Ovary (tissue), 10 donors: ENCODE measurements around the gene FMC1. TPM values are rescaled to one million over a fixed set of nuclear protein-coding genes. Genes with fewer than 3 reads are reported as not detected.

Experiments used
- DNase-seq, 5 donors: peaks; one replicate each; pipeline ENCODE4 v3.0.0-alpha.2; 2019 to 2020
- H3K27ac ChIP-seq, 2 donors: fragments of 200-600 bp; one replicate each; pipeline versions ENCODE4 v1.5.1 to v1.8.0; 2019 to 2022
- H3K27me3 ChIP-seq: fragments of 200-600 bp; one replicate; pipeline ENCODE4 v1.8.0; 2022
- H3K36me3 ChIP-seq: fragments of 200-600 bp; sonication (generic); one replicate; pipeline ENCODE4 v1.5.1; 2019
- H3K4me1 ChIP-seq: one replicate; pipeline ENCODE4 v1.8.1; 2013; ENCODE audit warnings: mild to moderate bottlenecking, moderate library complexity; ENCODE audit not compliant: insufficient read depth
- H3K4me3 ChIP-seq: fragments of 200-600 bp; sonication (generic); one replicate; pipeline ENCODE4 v1.5.1; 2017
- H3K9me3 ChIP-seq, 2 donors: fragments of 200-600 bp in 1 of 2; sonication (generic) in 1 of 2; one replicate each; pipeline versions ENCODE4 v1.5.1 to v1.8.1; 2013 to 2019; ENCODE audit warnings: mild to moderate bottlenecking in 1 of 2, moderate library complexity in 1 of 2
- CTCF ChIP-seq, 3 donors: fragments of 450-650 bp in 2 of 3; fragments of 200-600 bp in 1 of 3; IDR thresholded peaks; one replicate each; pipeline versions ENCODE4 v1.5.1 to v1.8.0; 2016 to 2022; ENCODE audit warnings: antibody characterized with exemption in 3 of 3, mild to moderate bottlenecking in 1 of 3
- EP300 ChIP-seq: sonication (generic); formaldehyde crosslinking; IDR thresholded peaks from one replicate; pipeline ENCODE4 v1.6.1; 2017; ENCODE audit warnings: antibody characterized with exemption
- POLR2A ChIP-seq: fragments of 450-650 bp; IDR thresholded peaks from one replicate; pipeline ENCODE4 v1.6.1; 2017; ENCODE audit warnings: antibody characterized with exemption, mild to moderate bottlenecking, moderate library complexity
- WGBS, 3 donors: extraction: QIAGEN DNeasy Blood & Tissue Kit in 1 of 3; methylation state at CpG; one replicate each; pipeline versions ENCODE4 v1.1.5 to v1.1.7; 2013 to 2017; 5-methylcytosine and 5-hydroxymethylcytosine counted together
- intact Hi-C, 4 donors: fragments of 100-400 bp; cut with DNase I; formaldehyde crosslinking; loops; one replicate each; pipeline versions ENCODE4 v1.11.0 to v1.15.1; 2022 to 2023
- long read RNA-seq, 3 donors: library from polyadenylated mRNA in 2 of 3; unstranded in 2 of 3; transcript quantifications; one replicate each; pipeline ENCODE4 v2.0.0 and lab custom pipeline, GENCODE V29; 2021 to 2026
- polyA plus RNA-seq, 2 donors: library from polyadenylated mRNA; stranded (reverse); fragments of 200-250 nt in 1 of 2; fragments of 350-450 nt in 1 of 2; fragmentation: Illumina TruSeq in 1 of 2; extraction: RNeasy Lipid Tissue Mini Kit (QIAGEN cat#74804) in 1 of 2; gene quantifications; one replicate each; pipeline ENCODE4 v1.2.3, GENCODE V29; 2013 to 2014
- total RNA-seq, 7 donors: library from RNA; depleted of rRNA in 2 of 7; stranded (reverse); fragments of >200 nt in 2 of 7; fragmentation: NEBNext Ultra II Directional in 3 of 7; extraction: Animal tissue kit (Norgen Biotek cat#: 25700) in 3 of 7; gene quantifications; one replicate each; pipeline versions ENCODE4 v1.1.0 to v1.2.4, GENCODE V29; 2016 to 2023
- donor health status: DM: no; HTN: no; CAD: no; lungs with moderate emphysema.
- donor health status: DM: no; HTN: no; CAD: no.
- donor health status: Bipolar disorder and iron deficiency.
- donor health status: DM: yes; HTN: yes; CAD: no.
- donor health status: DM: no; HTN: no; CAD: no.
- donor health status: DM: yes; HTN: yes; CAD: no.

Gene FMC1
- total RNA-seq (10 to 100 TPM; 11.9 to 23.6 (median 16.3) TPM), polyA plus RNA-seq (10 to 100 TPM; 10.9 to 35.3 TPM)
- long read RNA-seq, donor 1, partial matches to known transcripts, result 0 of 3 reads
- long read RNA-seq, donor 1, other reads (novel, unspliced or antisense), result 0 of 3 reads
- long read RNA-seq, donor 2, transcript FMC1-201 (2 exons, 1,210 nt), result major isoform, 10 of 14 reads
- long read RNA-seq, donor 2, partial matches to known transcripts, result 0 of 14 reads
- long read RNA-seq, donor 2, other reads (novel, unspliced or antisense), result 0 of 14 reads
- long read RNA-seq, donor 3, transcript FMC1-201 (2 exons, 1,210 nt), result major isoform, 29 of 29 reads
- long read RNA-seq, donor 3, partial matches to known transcripts, result 0 of 29 reads
- long read RNA-seq, donor 3, other reads (novel, unspliced or antisense), result 0 of 29 reads

- intact Hi-C loops, result loop anchor here in 1 of 4 donors (1.0 kb wide), 1 partner anchor 18 kb away; the partner anchor contains the start of gene LUC7L2
- Histone ChIP-seq H3K36me3 (no peaks in the 10 kb centered on the region), H3K27me3 (no peaks in the 10 kb centered on the region), H3K4me3 (peak within 1 kb of the TSS; percentile 69), H3K27ac (peak within 1 kb of the TSS; percentile 98 to 100), H3K9me3 (no peaks in the 10 kb centered on the region), H3K4me1 (no peaks in the 10 kb centered on the region)
- TF ChIP-seq CTCF (IDR thresholded peaks at IDR 0.05) (peak in 2 of 3 donors; percentile 74 to 79), EP300 (no peak), POLR2A (peak; percentile 88)
- 0 to 1% (median 0%) methylated on average over 50 to 54 of the region's 54 CpGs for WGBS, 3 donors
- peak; percentile 92 to 96 (median 94) for DNase-seq
Observed at GRCh38 chr7:139341058-139341775, at the start of gene FMC1. Gene FMC1, plus strand, starts transcription at chr7:139341337. Its CDS starts 48 bp downstream, at chr7:139341385.

- Histone ChIP-seq H3K27me3 (no peaks in the 10 kb centered on the region), H3K9me3 (no peaks in the 10 kb centered on the region), H3K4me3 (no peak overlapping the region), H3K27ac (no peak overlapping the region), H3K4me1 (no peaks in the 10 kb centered on the region), H3K36me3 (no peaks in the 10 kb centered on the region)
- no peak for TF ChIP-seq CTCF (IDR thresholded peaks at IDR 0.05)
- TF ChIP-seq EP300, result no peak
- no peak for TF ChIP-seq POLR2A
- intact Hi-C loops, result no loop called here
- 81 to 90% (median 87%) methylated on average over 7 of the region's 7 CpGs for WGBS, 3 donors
- no peak for DNase-seq
Observed at GRCh38 chr7:139292821-139293220, 48.3 kb upstream of the FMC1 start.

GRCh38 chr7:139293534-139293933, 47.6 kb upstream of the FMC1 start:
- no peaks in the 10 kb centered on the region for H3K9me3 ChIP-seq
- H3K27ac ChIP-seq, result no peak overlapping the region
- no peaks in the 10 kb centered on the region for H3K4me1 ChIP-seq
- TF ChIP-seq CTCF (IDR thresholded peaks at IDR 0.05) (no peak), EP300 (no peak), POLR2A (no peak)
- H3K36me3 ChIP-seq, result no peaks in the 10 kb centered on the region
- intact Hi-C loops, result no loop called here
- 90 to 95% (median 93%) methylated on average over 2 of the region's 2 CpGs for WGBS, 3 donors
- no peak overlapping the region for H3K4me3 ChIP-seq
- H3K27me3 ChIP-seq, result no peaks in the 10 kb centered on the region
- no peak for DNase-seq

- H3K9me3 ChIP-seq, result no peaks in the 10 kb centered on the region
- no peaks in the 10 kb centered on the region for H3K36me3 ChIP-seq
- no peaks in the 10 kb centered on the region for H3K27me3 ChIP-seq
- no peaks in the 10 kb centered on the region for H3K4me1 ChIP-seq
- intact Hi-C loops, result no loop called here
- H3K27ac ChIP-seq, result no peak overlapping the region
- WGBS, 3 donors, result 92 to 98% (median 95%) methylated on average over 4 of the region's 4 CpGs
- TF ChIP-seq CTCF (IDR thresholded peaks at IDR 0.05), result no peak
- TF ChIP-seq EP300, result no peak
- TF ChIP-seq POLR2A, result no peak
- no peak for DNase-seq
- no peak overlapping the region for H3K4me3 ChIP-seq
Observed at GRCh38 chr7:139294241-139294640, 46.9 kb upstream of the FMC1 start.
